DND-41 (cell line): ENCODE measurements around the gene VAC14.

Source experiments
- ATAC-seq: fragments of 200-7000 bp; cut with Tn5 transposase; 3 replicates; pipeline ENCODE4 v1.9.1; 2021; ENCODE audit warnings: low read depth; ENCODE audit not compliant: insufficient read depth
- DNase-seq: peaks from one replicate; pipeline ENCODE4 v3.0.0-alpha.2; 2020
- H2AFZ ChIP-seq: 2 replicates; pipeline ENCODE4 v1.6.0; 2012; ENCODE audit warnings: low read depth, low read length
- H3K27ac ChIP-seq: 2 replicates; pipeline ENCODE4 v1.5.1; 2012; ENCODE audit warnings: low read length, inconsistent platforms
- H3K27me3 ChIP-seq: fragments of 200-600 bp; sonication (generic); 2 replicates; pipeline ENCODE4 v1.6.0; 2012; ENCODE audit warnings: low read length, mild to moderate bottlenecking, inconsistent platforms; ENCODE audit not compliant: insufficient read depth, poor library complexity
- H3K36me3 ChIP-seq: 2 replicates; pipeline ENCODE4 v1.5.1; 2012; ENCODE audit warnings: low read length, inconsistent platforms; ENCODE audit not compliant: insufficient read depth
- H3K4me1 ChIP-seq: 2 replicates; pipeline ENCODE4 v1.5.1; 2012; ENCODE audit warnings: mild to moderate bottlenecking, low read length; ENCODE audit not compliant: insufficient read depth
- H3K4me2 ChIP-seq: 2 replicates; pipeline ENCODE4 v1.6.0; 2012; ENCODE audit warnings: mild to moderate bottlenecking, moderate library complexity, low read length, inconsistent platforms; ENCODE audit not compliant: insufficient read depth
- H3K4me3 ChIP-seq, 2 experiments: fragments of 200-600 bp in 1 of 2; shearing (Covaris generic) in 1 of 2; 2 replicates each; pipeline ENCODE4 v1.5.1; 2012 to 2016; ENCODE audit warnings: inconsistent platforms in 2 of 2, low read length in 2 of 2, mild to moderate bottlenecking in 2 of 2, low read depth in 1 of 2, moderate library complexity in 1 of 2
- H3K79me2 ChIP-seq: 2 replicates; pipeline ENCODE4 v1.6.0; 2012; ENCODE audit warnings: low read length, inconsistent platforms; ENCODE audit not compliant: insufficient read depth
- H3K9ac ChIP-seq: 2 replicates; pipeline ENCODE4 v1.6.0; 2012; ENCODE audit warnings: low read depth, mild to moderate bottlenecking, inconsistent platforms, low read length, moderate library complexity
- H3K9me3 ChIP-seq: 2 replicates; pipeline ENCODE4 v1.5.1; 2012; ENCODE audit warnings: low read length, moderate library complexity, mild to moderate bottlenecking, inconsistent platforms; ENCODE audit not compliant: insufficient read depth, severe bottlenecking
- H4K20me1 ChIP-seq: 2 replicates; pipeline ENCODE4 v1.6.0; 2012; ENCODE audit warnings: low read length; ENCODE audit not compliant: insufficient read depth
- EZH2 ChIP-seq: IDR thresholded peaks from 3 replicates; pipeline ENCODE4 v1.6.1; 2012; ENCODE audit warnings: borderline replicate concordance, low read depth, mild to moderate bottlenecking, moderate library complexity, low read length, inconsistent platforms; ENCODE audit not compliant: severe bottlenecking
- TF ChIP-seq, protein P1 (sequence below): IDR thresholded peaks from 2 replicates; pipeline ENCODE4 v1.5.1; 2012; ENCODE audit warnings: borderline replicate concordance, low read length, moderate library complexity, mild to moderate bottlenecking; ENCODE audit not compliant: poor library complexity, severe bottlenecking; ENCODE audit errors: extremely low read depth

The VAC14 gene

GRCh38 chr16:70691223-70692129, 109.5 kb downstream of the VAC14 start:
- TF ChIP-seq, protein P1, sequence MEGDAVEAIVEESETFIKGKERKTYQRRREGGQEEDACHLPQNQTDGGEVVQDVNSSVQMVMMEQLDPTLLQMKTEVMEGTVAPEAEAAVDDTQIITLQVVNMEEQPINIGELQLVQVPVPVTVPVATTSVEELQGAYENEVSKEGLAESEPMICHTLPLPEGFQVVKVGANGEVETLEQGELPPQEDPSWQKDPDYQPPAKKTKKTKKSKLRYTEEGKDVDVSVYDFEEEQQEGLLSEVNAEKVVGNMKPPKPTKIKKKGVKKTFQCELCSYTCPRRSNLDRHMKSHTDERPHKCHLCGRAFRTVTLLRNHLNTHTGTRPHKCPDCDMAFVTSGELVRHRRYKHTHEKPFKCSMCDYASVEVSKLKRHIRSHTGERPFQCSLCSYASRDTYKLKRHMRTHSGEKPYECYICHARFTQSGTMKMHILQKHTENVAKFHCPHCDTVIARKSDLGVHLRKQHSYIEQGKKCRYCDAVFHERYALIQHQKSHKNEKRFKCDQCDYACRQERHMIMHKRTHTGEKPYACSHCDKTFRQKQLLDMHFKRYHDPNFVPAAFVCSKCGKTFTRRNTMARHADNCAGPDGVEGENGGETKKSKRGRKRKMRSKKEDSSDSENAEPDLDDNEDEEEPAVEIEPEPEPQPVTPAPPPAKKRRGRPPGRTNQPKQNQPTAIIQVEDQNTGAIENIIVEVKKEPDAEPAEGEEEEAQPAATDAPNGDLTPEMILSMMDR: no peak
- TF ChIP-seq EZH2: no peak
- no peak for DNase-seq
- peaks cover 3% of the 10 kb centered on the region for H3K4me1 ChIP-seq

GRCh38 chr16:70689970-70690891, 110.7 kb downstream of the VAC14 start:
- peaks cover 9% of the 10 kb centered on the region for H3K4me1 ChIP-seq
- no peak for TF ChIP-seq EZH2
- TF ChIP-seq, protein P1: no peak

More at GRCh38 chr16:70691223-70692129, 109.5 kb downstream of the VAC14 start:
- H2AFZ ChIP-seq: no peak overlapping the region
- H3K9ac ChIP-seq: no peak overlapping the region
- no peaks in the 10 kb centered on the region for H3K27me3 ChIP-seq
- ATAC-seq: no peak
- H3K9me3 ChIP-seq: no peaks in the 10 kb centered on the region
- H3K4me3 ChIP-seq: no peak overlapping the region
- peaks cover 7% of the 10 kb centered on the region; the same call in 1 of the 2 replicates for H4K20me1 ChIP-seq
- H3K79me2 ChIP-seq: no peaks in the 10 kb centered on the region
- H3K27ac ChIP-seq: no peak overlapping the region
- H3K4me2 ChIP-seq: no peak overlapping the region
- H3K36me3 ChIP-seq: peaks cover 21% of the 10 kb centered on the region; the same call in 1 of the 2 replicates

GRCh38 chr16:70689035-70689969, 111.7 kb downstream of the VAC14 start:
- no peak for ATAC-seq
- peaks cover 10% of the 10 kb centered on the region; the same call in 1 of the 2 replicates for H3K36me3 ChIP-seq
- peaks cover 14% of the 10 kb centered on the region; the same call in 1 of the 2 replicates for H4K20me1 ChIP-seq
- peak; percentile 21 for DNase-seq
- H3K4me1 ChIP-seq: peaks cover 18% of the 10 kb centered on the region
- peaks cover 10% of the 10 kb centered on the region for H3K79me2 ChIP-seq
- no peak overlapping the region for H3K4me3 ChIP-seq
- H3K9me3 ChIP-seq: no peaks in the 10 kb centered on the region
- H3K4me2 ChIP-seq: no peak overlapping the region
- no peak overlapping the region for H3K9ac ChIP-seq
- TF ChIP-seq EZH2: no peak
- TF ChIP-seq, protein P1: no peak
- no peak overlapping the region for H3K27ac ChIP-seq
- no peaks in the 10 kb centered on the region for H3K27me3 ChIP-seq
- H2AFZ ChIP-seq: no peak overlapping the region

More at GRCh38 chr16:70689970-70690891, 110.7 kb downstream of the VAC14 start:
- DNase-seq (no peak), ATAC-seq (no peak)
- Histone ChIP-seq H4K20me1 (peaks cover 8% of the 10 kb centered on the region; the same call in 1 of the 2 replicates), H3K9ac (no peak overlapping the region), H3K27ac (no peak overlapping the region), H3K27me3 (no peaks in the 10 kb centered on the region), H3K4me2 (no peak overlapping the region), H2AFZ (no peak overlapping the region), H3K79me2 (0 out of 2 replicates have a peak, but pooled peaks cover 1% of the 10 kb centered on the region), H3K9me3 (no peaks in the 10 kb centered on the region), H3K4me3 (no peak overlapping the region), H3K36me3 (peaks cover 18% of the 10 kb centered on the region; the same call in 1 of the 2 replicates)
